GM12891 (cell line): Measurements from ENCODE around the gene LRRC63.

ENCODE experiments used
- POLR2A ChIP-seq: IDR thresholded peaks from 2 replicates; pipeline ENCODE4 v1.6.1; 2011; ENCODE audit warnings: low read depth, low read length, control low read depth
- POLR2AphosphoS5 ChIP-seq: IDR thresholded peaks from 2 replicates; pipeline ENCODE4 v1.6.1; 2011; ENCODE audit warnings: low read depth, low read length, control low read depth

GRCh38 chr13:46170687-46171086, 41.0 kb upstream of the LRRC63 start:
- TF ChIP-seq POLR2A (no peak), POLR2AphosphoS5 (no peak)
